HUES6 (cell line): ENCODE results near the gene IL12RB1.

ENCODE experiments used
- H3K27ac ChIP-seq: 2 replicates; pipeline ENCODE4 v1.7.0; 2013; ENCODE audit warnings: low read depth, mild to moderate bottlenecking, low read length, inconsistent platforms
- H3K27me3 ChIP-seq: 2 replicates; pipeline ENCODE4 v1.6.1; 2013; ENCODE audit warnings: low read length; ENCODE audit not compliant: control insufficient read depth, insufficient read depth
- H3K36me3 ChIP-seq: 2 replicates; pipeline ENCODE4 v1.6.1; 2013; ENCODE audit warnings: low read length; ENCODE audit not compliant: control insufficient read depth, insufficient read depth
- H3K4me1 ChIP-seq: 2 replicates; pipeline ENCODE4 v1.6.1; 2013; ENCODE audit warnings: low read length; ENCODE audit not compliant: control insufficient read depth, insufficient read depth
- H3K4me3 ChIP-seq: 2 replicates; pipeline ENCODE4 v1.5.1; 2013; ENCODE audit warnings: low read depth, low read length
- H3K9ac ChIP-seq: one replicate; pipeline ENCODE4 v1.6.1; 2013; ENCODE audit warnings: mild to moderate bottlenecking, low read length
- H3K9me3 ChIP-seq: 2 replicates; pipeline ENCODE4 v1.6.1; 2013; ENCODE audit warnings: low read depth, low read length; ENCODE audit not compliant: control insufficient read depth, insufficient read depth

IL12RB1 gene

GRCh38 chr19:18085702-18086457, 854 bp downstream of the IL12RB1 start:
- no peaks in the 10 kb centered on the region for H3K36me3 ChIP-seq
- peaks cover 6% of the 10 kb centered on the region; the same call in 1 of the 2 replicates for H3K27me3 ChIP-seq
- no peak overlapping the region for H3K27ac ChIP-seq
- no peaks in the 10 kb centered on the region for H3K4me1 ChIP-seq
- H3K9ac ChIP-seq = no peak overlapping the region
- no peak overlapping the region for H3K4me3 ChIP-seq
- H3K9me3 ChIP-seq = no peaks in the 10 kb centered on the region

GRCh38 chr19:18083929-18084684, 2.6 kb downstream of the IL12RB1 start:
- Histone ChIP-seq H3K27ac (no peak overlapping the region), H3K4me3 (no peak overlapping the region), H3K4me1 (no peaks in the 10 kb centered on the region), H3K36me3 (no peaks in the 10 kb centered on the region), H3K9me3 (no peaks in the 10 kb centered on the region), H3K9ac (no peak overlapping the region), H3K27me3 (peaks cover 6% of the 10 kb centered on the region; the same call in 1 of the 2 replicates)

- Histone ChIP-seq H3K36me3 (no peaks in the 10 kb centered on the region), H3K27me3 (no peaks in the 10 kb centered on the region), H3K9me3 (no peaks in the 10 kb centered on the region), H3K27ac (no peak overlapping the region), H3K4me1 (no peaks in the 10 kb centered on the region), H3K9ac (no peak overlapping the region), H3K4me3 (no peak overlapping the region)
Measured at GRCh38 chr19:18074192-18074591, 12.5 kb downstream of the IL12RB1 start.

- no peaks in the 10 kb centered on the region for H3K9me3 ChIP-seq
- H3K27ac ChIP-seq = no peak overlapping the region
- H3K36me3 ChIP-seq = no peaks in the 10 kb centered on the region
- H3K9ac ChIP-seq = no peak overlapping the region
- H3K4me1 ChIP-seq = no peaks in the 10 kb centered on the region
- no peaks in the 10 kb centered on the region for H3K27me3 ChIP-seq
- H3K4me3 ChIP-seq = no peak overlapping the region
Measured at GRCh38 chr19:18073197-18073596, 13.5 kb downstream of the IL12RB1 start.

GRCh38 chr19:18072335-18072734, 14.4 kb downstream of the IL12RB1 start:
- Histone ChIP-seq H3K36me3 (no peaks in the 10 kb centered on the region), H3K9ac (no peak overlapping the region), H3K9me3 (no peaks in the 10 kb centered on the region), H3K4me1 (no peaks in the 10 kb centered on the region), H3K4me3 (no peak overlapping the region), H3K27me3 (no peaks in the 10 kb centered on the region), H3K27ac (no peak overlapping the region)

- Histone ChIP-seq H3K4me3 (no peak overlapping the region), H3K4me1 (no peaks in the 10 kb centered on the region), H3K36me3 (no peaks in the 10 kb centered on the region), H3K27me3 (no peaks in the 10 kb centered on the region), H3K27ac (no peak overlapping the region), H3K9me3 (no peaks in the 10 kb centered on the region), H3K9ac (no peak overlapping the region)
Measured at GRCh38 chr19:18070181-18070580, 16.6 kb downstream of the IL12RB1 start.

GRCh38 chr19:18069383-18069782, 17.4 kb downstream of the IL12RB1 start:
- H3K36me3 ChIP-seq = no peaks in the 10 kb centered on the region
- no peaks in the 10 kb centered on the region for H3K9me3 ChIP-seq

GRCh38 chr19:18068395-18068794, 18.3 kb downstream of the IL12RB1 start:
- H3K9me3 ChIP-seq = no peaks in the 10 kb centered on the region
- no peak overlapping the region for H3K4me3 ChIP-seq
- no peak overlapping the region for H3K9ac ChIP-seq
- no peaks in the 10 kb centered on the region for H3K36me3 ChIP-seq
- no peaks in the 10 kb centered on the region for H3K27me3 ChIP-seq
- no peaks in the 10 kb centered on the region for H3K4me1 ChIP-seq
- no peak overlapping the region for H3K27ac ChIP-seq

More at GRCh38 chr19:18069383-18069782, 17.4 kb downstream of the IL12RB1 start:
- Histone ChIP-seq H3K9ac (no peak overlapping the region), H3K4me3 (no peak overlapping the region), H3K4me1 (no peaks in the 10 kb centered on the region), H3K27ac (no peak overlapping the region), H3K27me3 (no peaks in the 10 kb centered on the region)

GRCh38 chr19:18065173-18065495, 21.6 kb downstream of the IL12RB1 start:
- no peaks in the 10 kb centered on the region for H3K27me3 ChIP-seq
- no peak overlapping the region for H3K27ac ChIP-seq
- no peaks in the 10 kb centered on the region for H3K9me3 ChIP-seq
- H3K9ac ChIP-seq = no peak overlapping the region
- no peaks in the 10 kb centered on the region for H3K36me3 ChIP-seq
- no peak overlapping the region for H3K4me3 ChIP-seq
- no peaks in the 10 kb centered on the region for H3K4me1 ChIP-seq

GRCh38 chr19:18063463-18063862, 23.3 kb downstream of the IL12RB1 start:
- no peaks in the 10 kb centered on the region for H3K4me1 ChIP-seq
- no peak overlapping the region for H3K27ac ChIP-seq
- no peaks in the 10 kb centered on the region for H3K36me3 ChIP-seq
- no peaks in the 10 kb centered on the region for H3K9me3 ChIP-seq
- H3K27me3 ChIP-seq = no peaks in the 10 kb centered on the region
- H3K9ac ChIP-seq = no peak overlapping the region
- H3K4me3 ChIP-seq = no peak overlapping the region

- H3K27ac ChIP-seq = no peak overlapping the region
- no peak overlapping the region for H3K9ac ChIP-seq
- H3K4me3 ChIP-seq = no peak overlapping the region
- H3K4me1 ChIP-seq = no peaks in the 10 kb centered on the region
- no peaks in the 10 kb centered on the region for H3K36me3 ChIP-seq
- H3K9me3 ChIP-seq = no peaks in the 10 kb centered on the region
- H3K27me3 ChIP-seq = no peaks in the 10 kb centered on the region
Measured at GRCh38 chr19:18062028-18062427, 24.7 kb downstream of the IL12RB1 start.
